Omental fat pad (tissue), 4 donors: ENCODE results near the gene CABLES2. TPM values are rescaled to one million over a fixed set of nuclear protein-coding genes. Genes with fewer than 3 reads are reported as not detected.

Experiments used
- ATAC-seq: fragments of 150-250 bp; one replicate; pipeline ENCODE4 v1.9.1; 2016; ENCODE audit warnings: mild to moderate bottlenecking, moderate library complexity; ENCODE audit not compliant: low FRiP score
- DNase-seq: peaks from one replicate; pipeline ENCODE4 v3.0.0-alpha.2; 2019; ENCODE audit warnings: low spot score
- total RNA-seq, 4 donors: library from RNA; depleted of rRNA; stranded (reverse); fragments of >200 nt; gene quantifications; one replicate each; pipeline ENCODE4 v1.1.0, GENCODE V29; 2016
- TF ChIP-seq, protein P1 (sequence below), 3 donors: fragments of 450-650 bp; IDR thresholded peaks; one replicate each; pipeline ENCODE4 v1.5.1; 2016 to 2017; ENCODE audit warnings: antibody characterized with exemption in 3 of 3, mild to moderate bottlenecking in 3 of 3, moderate library complexity in 2 of 3

The CABLES2 gene
- total RNA-seq: 1 to 10 TPM; 1.5 to 2.8 (median 2.5) TPM

- TF ChIP-seq, protein P1, sequence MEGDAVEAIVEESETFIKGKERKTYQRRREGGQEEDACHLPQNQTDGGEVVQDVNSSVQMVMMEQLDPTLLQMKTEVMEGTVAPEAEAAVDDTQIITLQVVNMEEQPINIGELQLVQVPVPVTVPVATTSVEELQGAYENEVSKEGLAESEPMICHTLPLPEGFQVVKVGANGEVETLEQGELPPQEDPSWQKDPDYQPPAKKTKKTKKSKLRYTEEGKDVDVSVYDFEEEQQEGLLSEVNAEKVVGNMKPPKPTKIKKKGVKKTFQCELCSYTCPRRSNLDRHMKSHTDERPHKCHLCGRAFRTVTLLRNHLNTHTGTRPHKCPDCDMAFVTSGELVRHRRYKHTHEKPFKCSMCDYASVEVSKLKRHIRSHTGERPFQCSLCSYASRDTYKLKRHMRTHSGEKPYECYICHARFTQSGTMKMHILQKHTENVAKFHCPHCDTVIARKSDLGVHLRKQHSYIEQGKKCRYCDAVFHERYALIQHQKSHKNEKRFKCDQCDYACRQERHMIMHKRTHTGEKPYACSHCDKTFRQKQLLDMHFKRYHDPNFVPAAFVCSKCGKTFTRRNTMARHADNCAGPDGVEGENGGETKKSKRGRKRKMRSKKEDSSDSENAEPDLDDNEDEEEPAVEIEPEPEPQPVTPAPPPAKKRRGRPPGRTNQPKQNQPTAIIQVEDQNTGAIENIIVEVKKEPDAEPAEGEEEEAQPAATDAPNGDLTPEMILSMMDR (IDR thresholded peaks at IDR 0.05): no peak
- DNase-seq (peak; percentile 81), ATAC-seq (peak; percentile 87)
Measured at GRCh38 chr20:62407221-62407992, at the start of gene CABLES2. Gene CABLES2 (minus strand): TSS chr20:62407285. CDS start chr20:62407276, 9 bp downstream.

DNA sequence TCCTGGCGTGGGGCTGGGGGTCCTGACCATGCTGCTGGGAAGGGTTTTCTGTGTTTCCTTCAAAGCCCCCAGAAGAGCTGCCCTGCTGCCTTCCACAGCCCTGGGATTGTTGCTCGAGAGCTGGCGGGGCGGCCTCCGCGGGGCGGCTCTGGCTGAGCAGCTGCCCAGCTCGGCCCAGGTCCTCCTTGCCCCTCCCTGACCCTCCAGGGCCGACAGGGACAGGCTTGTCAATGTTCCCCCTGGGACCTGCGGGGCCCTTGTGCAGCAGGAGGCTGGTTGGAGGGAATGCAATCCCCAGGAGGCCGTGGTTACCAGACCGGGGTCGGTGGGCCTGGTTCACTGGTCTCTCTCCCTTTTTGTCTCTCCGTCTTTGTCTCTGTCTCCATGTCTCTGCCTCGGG, 48.8 kb upstream of the CABLES2 start:
- no peak for DNase-seq
- ATAC-seq: no peak
- TF ChIP-seq, protein P1 (IDR thresholded peaks at IDR 0.05): no peak

DNA sequence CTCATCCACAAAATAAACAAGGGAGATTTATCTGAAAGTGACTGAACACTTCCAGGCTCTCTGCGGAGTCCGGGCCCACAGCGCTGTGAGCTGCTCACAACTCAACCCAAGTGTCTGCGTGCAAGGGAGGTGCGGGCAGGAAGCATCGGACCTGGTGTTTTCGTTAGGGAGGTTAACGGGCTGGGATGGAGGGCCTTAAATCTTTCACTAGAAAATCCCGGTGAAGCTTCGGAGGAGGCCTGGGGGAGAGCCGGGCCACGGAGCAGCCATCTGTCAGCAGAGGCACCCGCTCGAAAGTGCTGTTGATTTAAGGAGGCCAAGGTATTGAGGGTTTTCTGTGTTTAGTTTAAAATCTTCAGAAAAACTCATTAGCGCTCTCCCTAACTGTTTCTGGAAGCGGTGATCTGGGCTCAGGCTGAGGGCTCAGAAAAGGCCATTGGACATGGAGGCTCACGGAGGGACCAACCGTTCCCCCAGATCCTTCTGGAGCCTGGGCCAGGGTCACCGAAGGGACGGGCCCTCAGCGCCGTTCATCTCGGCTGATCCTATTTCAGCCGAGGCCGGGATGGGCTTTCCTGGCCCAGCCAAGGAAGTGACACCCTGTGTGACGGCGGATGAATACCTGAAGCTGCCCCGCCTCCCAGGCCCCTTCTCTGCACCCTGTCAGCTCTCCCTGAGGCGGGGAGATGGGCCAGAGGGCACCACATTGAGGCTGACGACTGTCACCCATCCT, 48.0 kb upstream of the CABLES2 start:
- ATAC-seq: no peak
- TF ChIP-seq, protein P1 (IDR thresholded peaks at IDR 0.05): no peak
- DNase-seq: no peak

- DNase-seq (no peak), ATAC-seq (no peak)
- TF ChIP-seq, protein P1 (IDR thresholded peaks at IDR 0.05): no peak
Measured at GRCh38 chr20:62453186-62453808, 46.2 kb upstream of the CABLES2 start.

GRCh38 chr20:62452475-62453095, 45.5 kb upstream of the CABLES2 start:
- TF ChIP-seq, protein P1 (IDR thresholded peaks at IDR 0.05): no peak
- DNase-seq (no peak), ATAC-seq (no peak)

- DNase-seq (no peak), ATAC-seq (no peak)
- TF ChIP-seq, protein P1 (IDR thresholded peaks at IDR 0.05): no peak
Measured at GRCh38 chr20:62451970-62452369, 44.9 kb upstream of the CABLES2 start.
